Stimulated activated CD8-positive, alpha-beta memory T cell treated with anti-CD3 and anti-CD28 coated beads, Interleukin-2, amount 100 ng/mL, for 48 hours (primary cell): Measurements from ENCODE around the gene PDCD7.
"Not testable (repeated sequence)": the region's sequence is repeated elsewhere in the genome, so short reads cannot be mapped to it uniquely, and the experiment has no call there.

Experiments
- DNase-seq, 2 donors: peaks; one replicate each; pipeline ENCODE4 v3.0.0-alpha.2; 2020; ENCODE audit warnings: low read depth in 2 of 2

PDCD7 gene

DNA sequence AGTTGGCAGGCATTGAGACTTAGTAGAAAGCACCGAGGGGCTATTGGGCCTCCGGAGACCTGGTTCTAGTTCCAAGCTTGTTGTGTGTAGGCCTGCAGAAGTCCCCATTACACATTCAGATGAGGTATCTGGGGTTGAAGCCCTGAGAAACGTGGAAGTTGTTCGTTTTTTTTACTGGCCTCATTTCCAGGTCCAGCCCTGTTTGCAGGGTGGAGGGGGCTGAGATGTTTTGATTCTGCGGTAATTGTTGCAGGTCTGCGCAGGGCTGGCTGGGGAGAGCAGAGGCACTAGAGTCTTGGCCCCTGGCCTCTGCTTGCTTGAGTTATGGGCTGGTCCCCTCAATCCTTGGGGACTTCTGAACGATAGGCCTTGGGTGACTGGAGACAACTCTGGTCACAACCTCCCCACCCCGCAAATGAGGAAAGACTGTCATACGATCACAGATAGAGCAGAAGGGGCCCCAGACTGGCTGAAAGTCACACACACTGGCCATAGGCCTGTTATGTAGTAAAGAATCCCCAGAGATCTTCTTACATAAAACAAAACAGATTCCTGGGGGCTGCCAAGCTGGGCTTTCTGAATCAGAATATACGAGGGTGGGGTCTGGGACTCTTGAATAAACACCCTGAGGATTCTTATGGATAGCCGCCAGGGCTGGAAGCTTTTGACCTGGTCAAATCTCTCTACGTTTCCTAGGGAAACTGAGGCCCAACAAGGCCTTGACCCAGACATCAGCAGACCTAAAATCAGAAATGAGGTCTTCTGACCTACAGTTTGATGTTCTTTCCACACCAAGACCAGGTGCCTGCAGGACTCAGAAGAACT is 41.5 kb downstream of the PDCD7 start:
- no peak for DNase-seq

DNA sequence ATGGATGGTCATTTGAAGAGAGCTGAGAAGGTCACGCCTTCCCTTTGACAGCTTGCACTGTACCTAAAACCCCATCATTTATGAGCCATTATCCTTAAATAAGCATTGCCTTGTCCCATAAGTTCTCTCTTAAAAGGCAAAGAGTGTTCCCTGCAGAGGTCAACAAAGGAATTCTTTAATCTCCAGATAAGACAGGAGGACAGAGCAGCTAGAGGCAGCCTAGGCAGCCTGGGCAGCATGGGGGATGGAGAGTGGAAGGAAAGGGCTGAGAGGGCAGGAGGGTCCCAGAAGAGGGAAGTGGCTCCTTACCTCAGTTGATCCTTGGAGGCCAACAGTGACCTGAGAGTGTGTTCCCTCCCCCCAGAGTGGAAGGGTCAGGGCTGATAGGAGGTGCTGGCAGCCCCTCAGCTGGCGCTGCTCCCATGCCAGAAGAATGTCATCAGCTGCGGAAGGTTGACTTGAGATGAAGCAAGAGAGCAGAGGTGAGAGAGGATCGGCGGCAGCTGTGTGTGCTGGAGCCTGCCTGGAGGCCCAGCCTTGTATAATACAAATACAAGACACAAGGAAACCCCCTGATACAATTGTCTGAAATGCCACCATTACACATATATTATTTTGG is 44.3 kb downstream of the PDCD7 start:
- DNase-seq = no peak

DNA sequence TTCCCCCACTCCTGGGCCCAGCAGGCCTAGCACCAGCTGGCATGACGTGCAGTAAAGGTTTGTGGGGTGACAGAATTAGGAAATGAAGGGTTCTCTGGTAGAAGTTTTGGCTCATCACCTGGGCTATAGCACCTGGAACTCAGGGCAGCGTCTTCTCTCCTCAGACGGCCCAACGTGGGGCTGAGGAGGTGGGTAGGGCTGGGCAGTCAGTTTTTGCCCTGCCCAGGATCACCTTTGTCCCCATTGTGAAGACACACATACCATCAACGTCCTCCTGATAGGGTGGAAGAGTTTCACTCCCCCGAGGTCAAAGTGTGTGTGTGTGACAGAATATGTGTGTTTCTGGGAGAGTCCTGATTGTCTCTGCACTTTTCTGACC is 45.0 kb downstream of the PDCD7 start:
- no peak for DNase-seq

DNA sequence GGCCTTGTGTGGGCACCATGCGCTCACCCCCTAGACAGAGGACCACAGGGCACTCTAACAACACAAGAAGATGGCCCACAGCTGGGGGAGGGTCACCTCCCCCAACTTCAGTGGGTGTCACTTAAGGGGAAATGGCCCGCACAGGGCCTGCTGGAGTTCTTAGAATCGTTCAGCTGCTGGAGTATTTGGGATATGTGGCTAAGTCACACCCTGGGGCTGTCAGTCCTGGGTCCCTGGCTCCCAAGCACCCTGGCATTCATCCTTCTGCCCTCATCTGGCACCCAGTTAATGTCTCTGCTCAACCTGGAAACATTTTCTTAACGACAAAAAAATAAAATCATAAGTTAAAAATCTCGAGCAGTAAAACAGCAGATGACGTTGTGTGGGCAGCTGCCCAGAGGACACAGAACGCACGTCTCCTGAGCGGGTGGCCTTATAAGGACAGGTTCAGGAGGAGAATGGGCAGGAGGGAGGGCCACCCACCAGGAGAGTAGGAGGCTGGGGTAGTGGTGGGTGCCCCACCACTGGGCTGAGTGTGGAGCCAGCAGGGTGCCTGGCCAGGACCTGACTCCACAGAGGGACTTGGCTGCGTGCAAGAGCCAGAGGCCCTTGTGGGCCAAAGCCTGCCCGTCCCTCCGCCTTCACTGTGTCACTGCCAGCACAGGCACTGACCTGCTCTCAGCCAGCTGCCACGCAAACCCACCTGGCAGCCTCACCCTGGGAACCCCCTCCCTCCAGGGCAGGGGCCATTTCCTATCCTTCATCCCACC is 45.5 kb downstream of the PDCD7 start:
- DNase-seq = no peak

DNA sequence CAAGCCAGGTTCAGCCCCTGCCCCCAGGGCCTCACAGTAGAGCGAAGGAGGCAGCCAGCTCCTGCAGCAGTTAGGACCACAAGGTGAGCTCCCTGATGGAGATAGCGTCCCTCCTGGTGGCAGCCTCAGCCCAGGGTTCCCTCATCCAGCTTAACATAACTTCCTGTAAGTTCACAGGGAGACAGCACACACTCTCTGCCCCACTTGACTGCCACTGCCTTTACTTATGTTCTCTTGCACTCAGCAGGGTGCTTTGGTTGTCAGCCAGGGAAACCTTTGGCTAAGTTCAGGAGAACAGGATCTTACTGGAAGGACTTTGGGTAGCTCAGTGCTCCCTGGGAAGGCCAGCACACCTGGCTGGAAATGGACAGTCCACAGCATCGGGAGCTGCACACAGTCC is 46.2 kb downstream of the PDCD7 start:
- DNase-seq = no peak

DNA sequence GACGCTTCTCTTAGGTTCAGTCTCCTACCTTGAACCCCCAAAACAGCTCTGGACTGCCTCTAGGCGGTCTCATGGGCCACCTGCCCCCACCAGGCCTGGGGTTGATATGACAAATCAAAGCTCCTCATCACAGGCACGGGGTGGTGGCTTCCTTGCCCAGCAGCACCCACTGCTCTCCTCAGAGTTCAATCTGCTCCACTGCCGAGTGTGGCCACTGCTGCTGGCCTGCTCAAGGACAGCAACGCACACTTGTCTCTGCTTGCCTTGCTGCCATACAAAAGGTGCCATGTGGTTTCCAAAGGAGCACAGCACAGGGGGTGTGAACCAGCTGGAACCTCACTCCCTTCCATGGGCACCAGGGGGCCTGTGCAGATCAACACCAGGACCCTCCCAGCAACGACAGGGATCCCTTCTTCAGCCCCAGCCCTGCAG is 46.9 kb downstream of the PDCD7 start:
- no peak for DNase-seq

DNA sequence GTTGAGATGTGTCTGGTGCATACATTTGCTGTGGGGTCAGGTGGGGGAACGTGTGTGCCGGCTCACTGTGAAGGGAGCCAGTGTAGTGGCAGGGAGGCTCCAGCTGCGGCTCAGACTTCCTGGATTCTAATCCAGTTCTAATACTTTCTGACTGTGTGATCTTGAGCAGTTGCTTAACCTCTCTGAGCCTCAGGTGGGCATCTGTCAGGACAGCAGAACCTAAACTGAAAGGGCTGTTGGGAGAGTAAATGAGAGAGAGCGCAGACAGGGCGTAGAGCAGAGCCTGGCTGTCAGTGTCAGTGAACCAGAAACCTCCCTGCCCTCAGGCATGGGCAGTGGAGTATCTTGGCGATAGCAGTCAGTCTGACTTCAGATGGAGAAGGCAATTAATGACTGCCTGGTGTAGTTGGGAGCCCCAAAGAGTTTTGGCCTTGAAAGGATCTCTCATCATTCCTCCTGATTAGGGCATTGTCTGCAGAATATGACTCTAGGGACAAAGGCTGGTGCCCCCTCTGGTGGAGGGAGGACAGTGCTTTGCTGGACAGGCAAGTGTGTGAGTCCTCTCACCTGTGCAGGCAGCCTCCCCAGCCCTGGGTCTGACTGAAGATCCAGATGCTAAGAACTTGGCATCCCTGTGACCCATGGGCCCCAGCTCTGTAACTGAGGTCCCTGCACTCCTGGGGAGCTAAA is 47.5 kb downstream of the PDCD7 start:
- DNase-seq = no peak

DNA sequence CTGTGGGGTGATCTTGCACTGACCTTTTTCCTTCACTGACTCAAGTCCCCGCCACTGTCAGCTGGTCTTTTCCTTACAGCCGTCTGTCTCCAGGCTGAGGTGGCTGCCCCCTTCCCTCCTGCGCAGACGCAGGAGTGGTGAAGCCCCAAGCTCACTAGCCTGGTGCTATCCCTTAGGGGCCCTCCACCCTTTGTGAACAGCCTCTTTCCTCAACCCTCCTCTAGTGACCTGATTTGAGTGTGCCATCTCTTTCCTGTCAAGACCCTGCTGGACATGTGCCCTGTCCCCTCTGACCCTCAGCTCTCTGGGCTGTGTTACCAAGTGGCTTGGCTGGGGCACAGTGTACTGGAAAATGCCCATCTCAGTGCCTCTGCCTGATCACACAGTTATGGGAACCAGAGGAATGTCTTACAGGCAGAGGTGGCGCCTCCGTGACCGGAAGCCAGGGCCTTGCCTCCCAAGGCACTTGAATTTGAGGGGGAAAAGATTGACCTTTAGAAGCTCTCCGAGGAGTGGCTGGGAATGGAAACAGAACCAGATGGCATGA is 48.3 kb downstream of the PDCD7 start:
- DNase-seq = no peak

DNA sequence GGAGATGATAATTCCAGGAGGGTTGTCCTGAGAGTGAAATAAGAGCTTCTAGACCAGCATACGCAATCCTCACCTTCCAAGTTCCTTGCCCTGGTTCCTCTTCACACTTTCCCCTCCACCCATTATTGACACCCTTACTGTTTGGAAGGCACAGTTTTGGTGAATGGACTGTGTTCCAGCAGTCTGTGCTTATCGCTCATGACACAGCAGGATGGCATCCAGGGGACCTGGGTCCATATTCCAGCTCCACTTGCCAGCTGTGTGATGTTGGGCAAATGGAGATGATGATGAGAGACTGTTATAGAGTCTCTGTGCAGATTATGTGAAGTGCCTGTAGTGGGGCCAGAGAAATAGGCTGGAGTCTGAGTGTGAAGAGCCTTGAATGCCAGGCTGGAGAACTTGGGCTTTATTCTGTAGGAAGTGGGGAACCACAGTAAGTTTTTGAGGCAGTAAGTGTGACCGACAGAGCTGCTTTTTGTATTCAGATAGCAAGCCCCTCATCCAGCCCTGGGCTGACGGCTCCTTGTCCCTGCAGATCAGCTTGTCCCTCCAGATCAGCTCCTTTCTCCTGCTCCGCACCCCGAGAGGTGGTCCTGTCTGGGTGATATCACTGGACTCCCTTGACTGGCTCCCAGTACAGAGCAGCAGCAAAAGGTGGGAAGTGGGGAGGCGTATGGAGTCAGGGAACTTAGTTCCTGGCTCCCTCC is 49.0 kb downstream of the PDCD7 start:
- DNase-seq = no peak

DNA sequence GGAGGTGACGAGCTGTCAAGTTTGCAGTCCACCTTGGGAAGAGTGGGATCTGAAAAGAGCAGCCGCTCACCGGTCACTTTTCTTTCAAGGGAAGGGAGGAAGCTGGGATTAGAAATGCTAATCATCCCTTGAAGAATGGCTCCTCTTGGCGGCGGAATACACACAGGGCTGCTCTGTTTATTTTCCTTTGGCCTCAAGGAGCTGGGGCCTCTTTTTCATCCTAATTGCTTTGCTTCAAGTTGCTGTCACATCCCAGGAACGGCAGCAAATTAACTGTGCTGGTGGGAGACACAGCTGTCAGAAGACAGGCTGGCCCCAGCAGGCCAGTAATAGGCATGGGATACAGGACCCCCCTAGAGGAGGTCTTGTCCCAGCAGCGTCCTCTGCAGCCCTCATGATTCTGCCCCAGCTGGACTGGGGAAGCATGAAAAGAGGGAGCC is 50.3 kb downstream of the PDCD7 start:
- DNase-seq = no peak

DNA sequence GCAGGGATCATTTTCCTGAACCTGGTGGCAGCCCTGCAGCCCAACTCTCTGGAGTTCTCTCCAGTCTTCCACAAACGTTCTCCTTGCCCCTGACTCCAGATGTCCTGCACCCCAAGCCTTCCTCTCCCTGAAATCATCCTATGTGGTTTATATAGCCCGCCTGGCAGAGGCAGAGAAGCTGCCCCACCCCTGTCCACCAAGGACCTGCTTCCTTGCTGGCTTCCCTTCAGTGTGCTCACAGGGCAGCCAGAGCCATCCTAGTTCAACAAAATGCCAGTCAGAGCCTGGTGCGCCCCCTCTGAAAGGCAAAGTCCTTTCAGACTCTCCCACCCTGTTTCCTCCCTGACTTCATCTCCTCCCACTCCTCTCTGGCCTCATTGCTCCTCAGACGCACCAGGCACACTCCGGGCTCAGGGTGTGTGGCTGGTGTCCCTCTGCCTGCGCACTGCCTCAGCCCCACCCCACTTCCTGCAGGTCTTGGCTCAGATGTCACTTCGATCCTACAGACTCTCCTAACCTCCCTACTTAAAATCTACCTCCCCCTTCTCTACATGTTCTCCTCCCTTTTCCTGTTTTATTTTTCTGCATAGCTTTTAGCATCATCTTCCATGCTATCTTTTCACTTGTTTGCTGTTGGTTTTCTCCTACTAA is 51.2 kb downstream of the PDCD7 start:
- DNase-seq = no peak

DNA sequence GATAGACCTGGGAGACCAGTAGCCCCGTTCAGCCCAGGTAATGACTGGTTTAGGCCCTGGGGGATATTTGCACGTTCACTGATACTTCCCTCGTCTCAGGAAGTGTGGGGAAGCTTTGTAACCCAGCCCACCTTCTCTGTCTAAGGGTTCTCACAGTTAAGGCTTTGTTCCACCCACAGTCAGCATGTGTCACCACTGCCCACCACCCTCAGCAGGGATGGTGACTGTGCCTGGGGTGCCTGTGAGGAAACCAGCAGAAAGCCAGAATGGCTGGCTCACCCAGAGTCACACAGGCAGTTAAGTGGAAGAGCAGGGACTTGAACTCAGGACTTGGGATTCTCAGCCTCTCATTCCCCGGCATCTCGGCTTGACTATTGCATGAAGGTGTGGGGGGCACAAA is 51.9 kb downstream of the PDCD7 start:
- DNase-seq = peak in 1 of 2 donors; percentile 13

DNA sequence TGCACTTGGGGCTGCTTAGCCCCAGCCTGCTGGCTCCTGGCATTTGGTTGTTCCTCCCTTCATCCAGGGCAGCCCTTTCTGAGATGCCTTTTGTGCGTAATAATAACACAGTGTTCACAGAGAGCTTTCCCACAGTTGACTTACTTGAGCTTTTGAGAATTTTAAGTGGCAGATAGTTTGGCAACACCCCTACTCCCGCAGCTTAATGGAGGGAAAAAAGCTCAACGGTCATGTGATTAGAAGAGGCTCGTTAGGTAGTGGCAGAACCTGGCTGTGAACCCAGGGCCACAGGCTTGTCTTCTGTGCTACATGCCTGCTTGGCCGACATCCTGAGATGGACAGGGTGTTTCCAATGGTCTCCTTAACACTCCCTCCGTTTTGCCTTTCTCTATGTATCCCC is 52.3 kb downstream of the PDCD7 start:
- no peak for DNase-seq

DNA sequence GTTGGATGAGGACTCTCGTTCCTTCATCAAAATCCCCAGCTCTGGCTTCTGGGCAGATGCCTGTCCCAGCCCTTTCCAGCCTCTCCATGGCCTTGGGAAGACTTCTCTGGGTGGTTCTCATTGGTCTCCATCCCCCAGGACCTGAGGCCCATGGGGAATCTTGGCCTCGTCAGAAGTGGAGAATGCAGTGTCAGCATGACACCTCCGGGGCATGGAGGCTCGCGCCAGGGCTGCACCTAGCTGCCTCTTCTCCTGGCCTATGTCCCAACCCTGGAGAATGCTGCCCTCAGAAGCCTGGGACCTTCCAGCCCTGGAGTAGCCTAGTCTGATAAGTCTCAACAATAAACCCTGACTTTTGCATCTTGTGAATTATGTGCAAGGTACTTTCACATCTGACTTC is 54.0 kb downstream of the PDCD7 start:
- no peak for DNase-seq

DNA sequence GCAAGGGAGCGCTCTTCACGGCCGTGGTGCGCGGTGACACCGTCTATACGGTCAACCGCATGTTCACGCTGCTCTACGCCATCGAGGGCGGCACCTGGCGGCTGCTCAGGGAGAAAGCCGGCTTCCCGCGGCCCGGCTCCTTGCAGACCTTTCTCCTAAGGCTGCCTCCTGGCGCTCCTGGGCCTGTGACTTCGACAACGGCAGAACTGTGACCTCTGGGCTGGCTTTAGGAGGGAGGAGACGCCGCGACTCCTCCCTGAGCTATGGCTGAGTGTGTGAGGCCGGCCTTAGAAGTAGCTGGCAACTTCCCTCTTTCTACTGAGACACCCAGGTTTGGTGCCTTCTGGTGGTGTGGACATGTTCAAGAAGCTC is 55.6 kb downstream of the PDCD7 start:
- peak; percentile 39 to 42 for DNase-seq

DNA sequence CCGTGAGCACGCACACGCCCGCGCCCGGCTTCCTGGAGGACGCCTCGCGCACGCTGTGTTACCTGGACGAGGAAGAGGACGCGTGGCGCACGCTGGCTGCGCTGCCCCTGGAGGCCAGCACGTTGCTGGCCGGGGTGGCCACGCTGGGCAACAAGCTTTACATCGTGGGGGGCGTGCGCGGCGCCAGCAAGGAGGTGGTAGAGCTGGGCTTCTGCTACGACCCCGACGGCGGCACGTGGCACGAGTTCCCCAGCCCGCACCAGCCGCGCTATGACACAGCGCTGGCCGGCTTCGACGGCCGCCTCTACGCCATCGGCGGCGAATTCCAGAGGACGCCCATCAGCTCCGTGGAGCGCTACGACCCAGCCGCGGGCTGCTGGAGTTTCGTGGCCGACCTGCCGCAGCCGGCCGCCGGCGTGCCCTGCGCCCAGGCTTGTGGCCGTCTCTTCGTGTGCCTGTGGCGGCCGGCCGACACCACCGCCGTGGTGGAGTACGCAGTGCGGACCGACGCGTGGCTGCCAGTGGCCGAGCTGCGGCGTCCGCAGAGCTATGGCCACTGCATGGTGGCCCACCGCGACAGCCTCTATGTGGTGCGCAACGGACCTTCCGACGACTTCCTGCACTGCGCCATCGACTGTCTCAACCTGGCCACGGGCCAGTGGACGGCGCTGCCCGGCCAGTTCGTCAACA is 56.2 kb downstream of the PDCD7 start:
- DNase-seq = no peak

DNA sequence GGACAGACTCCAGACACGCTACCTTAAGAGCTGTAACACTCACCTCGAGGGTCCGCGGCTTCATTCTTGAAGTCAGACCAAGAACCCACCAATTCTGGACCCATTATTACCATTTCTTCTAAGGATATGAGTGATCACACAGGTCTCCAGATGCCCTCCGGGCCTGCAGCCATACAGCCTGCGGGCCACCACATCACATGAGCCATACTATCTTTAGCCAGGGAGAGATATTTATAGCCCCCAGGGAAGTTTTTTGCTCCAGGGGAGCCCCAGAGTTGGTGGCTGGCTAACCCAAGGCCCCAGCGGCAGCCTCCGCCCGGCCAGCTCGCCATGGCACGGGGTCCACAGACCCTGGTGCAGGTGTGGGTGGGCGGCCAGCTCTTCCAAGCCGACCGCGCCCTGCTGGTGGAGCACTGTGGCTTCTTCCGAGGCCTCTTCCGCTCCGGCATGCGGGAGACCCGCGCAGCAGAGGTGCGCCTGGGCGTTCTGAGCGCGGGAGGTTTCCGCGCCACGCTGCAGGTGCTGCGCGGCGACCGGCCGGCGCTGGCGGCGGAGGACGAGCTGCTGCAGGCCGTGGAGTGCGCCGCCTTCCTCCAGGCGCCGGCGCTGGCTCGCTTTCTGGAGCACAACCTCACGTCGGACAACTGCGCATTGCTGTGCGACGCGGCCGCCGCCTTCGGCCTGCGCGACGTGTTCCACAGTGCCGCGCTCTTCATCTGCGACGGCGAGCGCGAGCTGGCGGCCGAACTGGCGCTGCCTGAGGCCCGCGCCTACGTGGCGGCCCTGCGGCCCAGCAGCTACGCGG is 56.9 kb downstream of the PDCD7 start, which contains the start of gene KBTBD13:
Gene KBTBD13, plus strand, starts transcription at position 261 of the 805 bp plus-strand sequence. Its CDS starts 70 bp downstream, at position 331.
- no peak for DNase-seq

DNA sequence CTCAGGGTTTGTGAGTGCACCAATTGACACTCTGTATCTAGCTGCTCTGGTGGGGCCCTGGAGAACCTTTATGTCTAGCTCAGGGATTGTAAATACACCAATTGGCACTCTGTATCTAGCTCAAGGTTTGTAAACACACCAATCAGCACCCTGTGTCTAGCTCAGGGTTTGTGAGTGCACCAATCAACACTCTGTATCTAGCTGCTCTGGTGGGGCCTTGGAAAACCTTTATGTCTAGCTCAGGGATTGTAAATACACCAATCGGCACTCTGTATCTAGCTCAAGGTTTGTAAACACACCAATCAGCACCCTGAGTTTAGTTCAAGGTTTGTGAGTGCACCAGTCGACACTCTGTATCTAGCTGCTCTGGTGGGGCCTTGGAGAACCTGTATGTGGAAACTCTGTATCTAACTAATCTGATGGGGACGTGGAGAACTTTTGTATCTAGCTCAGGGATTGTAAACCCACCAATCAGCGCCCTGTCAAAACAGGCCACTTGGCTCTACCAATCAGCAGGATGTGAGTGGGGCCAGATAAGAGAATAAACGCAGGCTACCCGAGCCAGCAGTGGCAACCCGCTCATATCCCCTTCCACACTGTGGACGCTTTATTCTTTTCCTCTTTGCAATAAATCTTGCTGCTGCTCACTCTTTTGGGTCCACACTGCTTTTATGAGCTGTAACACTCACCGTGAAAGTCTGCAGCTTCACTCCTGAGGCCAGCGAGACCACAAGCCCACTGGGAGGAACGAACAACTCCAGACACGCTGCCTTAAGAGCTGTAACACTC is 57.8 kb downstream of the PDCD7 start:
- DNase-seq = not testable (repeated sequence)
